Suprapubic skin (tissue), 4 donors: ENCODE measurements around the gene CHCHD5. TPM values are rescaled to one million over a fixed set of nuclear protein-coding genes. Genes with fewer than 3 reads are reported as not detected.

Experiments
- DNase-seq, 2 donors: peaks; one replicate each; pipeline ENCODE4 v3.0.0-alpha.2; 2019; ENCODE audit warnings: low spot score in 2 of 2
- H3K27ac ChIP-seq: fragments of 200-600 bp; sonication (generic); one replicate; pipeline ENCODE4 v1.5.1; 2019
- H3K27me3 ChIP-seq: fragments of 200-600 bp; sonication (generic); one replicate; pipeline ENCODE4 v1.5.1; 2019
- H3K36me3 ChIP-seq: fragments of 200-600 bp; sonication (generic); one replicate; pipeline ENCODE4 v1.5.1; 2019
- H3K4me1 ChIP-seq: fragments of 200-600 bp; sonication (generic); one replicate; pipeline ENCODE4 v1.5.1; 2019
- H3K4me3 ChIP-seq: fragments of 200-600 bp; sonication (generic); one replicate; pipeline ENCODE4 v1.5.1; 2019; ENCODE audit warnings: mild to moderate bottlenecking
- H3K9me3 ChIP-seq: fragments of 200-600 bp; sonication (generic); one replicate; pipeline ENCODE4 v1.5.1; 2019
- EP300 ChIP-seq: sonication (generic); formaldehyde crosslinking; IDR thresholded peaks from one replicate; pipeline ENCODE4 v1.6.1; 2017; ENCODE audit warnings: antibody characterized with exemption
- POLR2A ChIP-seq, 2 donors: fragments of 450-650 bp; IDR thresholded peaks; one replicate each; pipeline ENCODE4 v1.6.1; 2017; ENCODE audit warnings: antibody characterized with exemption in 2 of 2, mild to moderate bottlenecking in 2 of 2, moderate library complexity in 2 of 2
- POLR2AphosphoS5 ChIP-seq, 3 donors: sonication (generic); formaldehyde crosslinking; IDR thresholded peaks; one replicate each; pipeline ENCODE4 v1.6.1; 2017; ENCODE audit warnings: antibody characterized with exemption in 3 of 3
- WGBS: methylation state at CpG from one replicate; pipeline ENCODE4 v1.1.5; 2018; 5-methylcytosine and 5-hydroxymethylcytosine counted together
- total RNA-seq, 4 donors: library from RNA; depleted of rRNA; stranded (reverse); fragments of >200 nt; gene quantifications; one replicate each; pipeline ENCODE4 v1.1.0, GENCODE V29; 2016
- TF ChIP-seq, protein P1 (sequence below), 2 donors: fragments of 200-600 bp in 1 of 2; fragments of 450-650 bp in 1 of 2; sonication (generic) in 1 of 2; IDR thresholded peaks; one replicate each; pipeline ENCODE4 v1.5.1; 2016 to 2019; ENCODE audit warnings: antibody characterized with exemption in 2 of 2, mild to moderate bottlenecking in 1 of 2, moderate library complexity in 1 of 2

Gene CHCHD5
- total RNA-seq, 4 donors from 2014 or later: 11.7 to 23.2 (median 16.1) TPM

DNA sequence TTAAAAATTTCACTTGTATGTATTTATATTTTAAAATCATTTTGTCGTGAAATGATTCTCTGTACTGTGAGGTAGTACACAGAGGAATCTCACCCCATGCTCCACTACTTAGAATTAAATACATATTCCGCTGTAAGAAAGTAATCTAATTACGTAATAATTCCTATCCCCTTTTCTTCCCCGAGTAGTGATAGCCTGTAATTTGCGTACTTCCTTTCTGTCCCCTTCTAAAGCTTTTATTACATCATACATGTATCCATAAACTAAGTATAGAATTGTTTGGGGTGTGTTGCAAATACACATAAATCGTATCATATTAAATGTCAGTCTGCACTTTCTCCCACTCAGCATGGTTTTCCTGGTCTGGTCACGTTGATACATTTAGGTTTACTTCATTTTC, 12.4 kb upstream of the CHCHD5 start:
- no peaks in the 10 kb centered on the region for H3K27me3 ChIP-seq
- H3K36me3 ChIP-seq: peaks cover 91% of the 10 kb centered on the region
- no peak overlapping the region for H3K4me3 ChIP-seq
- no peaks in the 10 kb centered on the region for H3K4me1 ChIP-seq
- no peaks in the 10 kb centered on the region for H3K9me3 ChIP-seq
- 85% methylated on average over 7 of the region's 7 CpGs for WGBS
- TF ChIP-seq, protein P1, sequence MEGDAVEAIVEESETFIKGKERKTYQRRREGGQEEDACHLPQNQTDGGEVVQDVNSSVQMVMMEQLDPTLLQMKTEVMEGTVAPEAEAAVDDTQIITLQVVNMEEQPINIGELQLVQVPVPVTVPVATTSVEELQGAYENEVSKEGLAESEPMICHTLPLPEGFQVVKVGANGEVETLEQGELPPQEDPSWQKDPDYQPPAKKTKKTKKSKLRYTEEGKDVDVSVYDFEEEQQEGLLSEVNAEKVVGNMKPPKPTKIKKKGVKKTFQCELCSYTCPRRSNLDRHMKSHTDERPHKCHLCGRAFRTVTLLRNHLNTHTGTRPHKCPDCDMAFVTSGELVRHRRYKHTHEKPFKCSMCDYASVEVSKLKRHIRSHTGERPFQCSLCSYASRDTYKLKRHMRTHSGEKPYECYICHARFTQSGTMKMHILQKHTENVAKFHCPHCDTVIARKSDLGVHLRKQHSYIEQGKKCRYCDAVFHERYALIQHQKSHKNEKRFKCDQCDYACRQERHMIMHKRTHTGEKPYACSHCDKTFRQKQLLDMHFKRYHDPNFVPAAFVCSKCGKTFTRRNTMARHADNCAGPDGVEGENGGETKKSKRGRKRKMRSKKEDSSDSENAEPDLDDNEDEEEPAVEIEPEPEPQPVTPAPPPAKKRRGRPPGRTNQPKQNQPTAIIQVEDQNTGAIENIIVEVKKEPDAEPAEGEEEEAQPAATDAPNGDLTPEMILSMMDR (IDR thresholded peaks at IDR 0.05): no peak
- TF ChIP-seq POLR2AphosphoS5 (IDR thresholded peaks at IDR 0.05) (no peak), POLR2A (IDR thresholded peaks at IDR 0.05) (no peak), EP300 (no peak)
- H3K27ac ChIP-seq: no peak overlapping the region
- DNase-seq: no peak

DNA sequence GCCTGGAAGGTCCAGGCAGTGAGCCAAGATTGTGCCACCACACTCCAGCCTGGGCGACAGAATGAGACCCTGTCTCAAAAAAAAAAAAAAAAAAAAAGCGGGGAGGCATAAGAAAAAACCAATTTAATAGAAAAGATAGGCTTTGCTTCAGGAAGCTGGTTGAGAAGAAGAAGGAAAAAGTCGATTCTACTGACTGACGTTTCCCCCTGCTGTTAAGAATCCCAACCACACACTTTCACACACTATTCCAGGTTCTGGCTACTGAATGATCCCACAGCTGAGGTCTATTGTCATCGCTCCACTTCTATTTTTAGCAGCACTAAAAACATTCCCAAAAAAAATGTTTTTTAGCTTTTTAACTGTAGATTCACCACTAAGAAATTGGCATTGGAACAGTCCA, 6.7 kb upstream of the CHCHD5 start:
- TF ChIP-seq POLR2A (IDR thresholded peaks at IDR 0.05): no peak
- TF ChIP-seq POLR2AphosphoS5 (IDR thresholded peaks at IDR 0.05): no peak
- TF ChIP-seq, protein P1 (IDR thresholded peaks at IDR 0.05): no peak
- Histone ChIP-seq H3K27me3 (no peaks in the 10 kb centered on the region), H3K9me3 (no peaks in the 10 kb centered on the region), H3K27ac (no peak overlapping the region), H3K4me1 (peaks cover 5% of the 10 kb centered on the region), H3K4me3 (no peak overlapping the region), H3K36me3 (peaks cover 35% of the 10 kb centered on the region)
- no peak for DNase-seq
- 55% methylated on average over 5 of the region's 5 CpGs for WGBS

DNA sequence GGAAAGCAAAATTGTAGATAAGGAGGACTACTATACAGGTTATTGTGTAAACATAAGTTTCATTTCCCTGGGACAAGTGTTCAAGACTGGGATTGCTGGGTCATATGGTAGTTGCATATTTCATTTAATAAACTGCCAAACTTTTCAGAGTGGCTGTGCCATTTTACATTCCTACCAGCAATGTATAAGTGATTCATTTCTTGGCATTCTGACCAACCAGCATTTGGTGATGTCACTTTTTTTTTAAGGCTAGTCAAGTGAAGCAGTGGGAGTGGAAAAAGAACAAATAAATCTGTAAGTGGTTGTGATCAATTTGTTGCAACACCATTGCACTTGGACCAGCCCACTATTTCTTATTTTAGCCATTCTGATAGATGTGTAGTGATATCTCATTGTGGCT, 5.2 kb upstream of the CHCHD5 start:
- Histone ChIP-seq H3K4me3 (no peak overlapping the region), H3K9me3 (no peaks in the 10 kb centered on the region), H3K27ac (no peak overlapping the region), H3K27me3 (no peaks in the 10 kb centered on the region), H3K36me3 (peaks cover 20% of the 10 kb centered on the region), H3K4me1 (peaks cover 15% of the 10 kb centered on the region)
- no peak for DNase-seq
- TF ChIP-seq, protein P1 (IDR thresholded peaks at IDR 0.05): no peak
- TF ChIP-seq EP300: no peak
- TF ChIP-seq POLR2A (IDR thresholded peaks at IDR 0.05): no peak
- no peak for TF ChIP-seq POLR2AphosphoS5 (IDR thresholded peaks at IDR 0.05)

DNA sequence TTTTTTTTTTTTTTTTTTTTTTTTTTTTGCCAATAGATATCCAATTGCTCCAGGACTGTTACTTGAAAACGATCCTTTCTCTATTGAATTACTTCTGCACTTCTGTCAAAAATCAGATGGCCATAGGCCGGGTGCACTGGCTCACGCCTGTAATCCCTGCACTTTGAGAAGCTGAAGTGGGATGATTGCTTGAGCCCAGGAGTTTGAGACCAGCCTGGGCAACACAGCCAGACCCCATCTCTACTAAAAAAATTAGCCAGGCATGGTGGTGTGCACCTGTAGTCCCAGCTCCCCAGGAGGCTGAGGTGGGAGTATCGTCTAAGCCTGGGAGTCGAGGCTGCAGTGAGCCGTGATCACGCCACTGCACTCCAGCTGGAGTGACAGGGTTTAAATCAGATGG, 4.3 kb upstream of the CHCHD5 start:
- DNase-seq: no peak
- Histone ChIP-seq H3K36me3 (peaks cover 12% of the 10 kb centered on the region), H3K4me1 (peaks cover 19% of the 10 kb centered on the region), H3K27ac (no peak overlapping the region), H3K27me3 (no peaks in the 10 kb centered on the region), H3K4me3 (no peak overlapping the region), H3K9me3 (no peaks in the 10 kb centered on the region)
- 87% methylated on average over 7 of the region's 7 CpGs for WGBS
- TF ChIP-seq, protein P1 (IDR thresholded peaks at IDR 0.05): no peak
- no peak for TF ChIP-seq POLR2AphosphoS5 (IDR thresholded peaks at IDR 0.05)
- no peak for TF ChIP-seq POLR2A (IDR thresholded peaks at IDR 0.05)
- TF ChIP-seq EP300: no peak

DNA sequence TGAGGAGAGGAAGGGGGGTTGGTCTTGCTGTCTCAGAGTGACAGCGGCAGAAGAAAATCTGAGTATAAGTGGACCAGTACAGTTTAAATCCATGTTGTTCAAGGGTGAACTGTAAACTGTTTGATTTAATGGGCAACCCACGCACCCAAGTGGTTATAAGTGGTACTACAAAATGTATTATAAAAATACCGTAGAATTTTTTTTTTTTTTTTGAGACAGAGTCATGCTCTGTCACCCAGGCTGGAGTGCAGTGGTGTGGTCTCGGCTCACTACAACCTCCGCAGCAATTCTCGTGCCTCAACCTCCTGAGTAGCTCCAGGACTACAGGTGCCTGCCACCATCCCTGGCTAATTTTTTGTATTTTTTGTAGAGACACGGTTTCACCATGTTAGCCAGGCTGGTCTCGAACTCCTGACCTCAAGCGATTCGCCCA, 2.1 kb upstream of the CHCHD5 start:
- Histone ChIP-seq H3K27ac (no peak overlapping the region), H3K4me3 (no peak overlapping the region), H3K36me3 (peaks cover under 1% of the 10 kb centered on the region), H3K9me3 (no peaks in the 10 kb centered on the region), H3K4me1 (peaks cover 25% of the 10 kb centered on the region), H3K27me3 (no peaks in the 10 kb centered on the region)
- TF ChIP-seq, protein P1 (IDR thresholded peaks at IDR 0.05): peak; percentile 45 to 54
- no peak for TF ChIP-seq POLR2A (IDR thresholded peaks at IDR 0.05)
- 37% methylated on average over 10 of the region's 10 CpGs for WGBS
- no peak for DNase-seq
